WERI-Rb-1 (cell line): ENCODE measurements around the gene UCHL3.

Experiments
- DNase-seq: peaks from one replicate; pipeline ENCODE4 v3.0.0-alpha.2; 2020
- H3K27ac ChIP-seq: fragments of 250-450 bp; sonication (Bioruptor Pico); 2 replicates; pipeline ENCODE4 v1.5.1; 2020; ENCODE audit warnings: mild to moderate bottlenecking, moderate library complexity
- H3K27me3 ChIP-seq: fragments of 250-450 bp; sonication (Bioruptor Pico); 2 replicates; pipeline ENCODE4 v1.5.1; 2021; ENCODE audit warnings: mild to moderate bottlenecking, low read depth, moderate library complexity; ENCODE audit not compliant: insufficient read depth, severe bottlenecking
- H3K36me3 ChIP-seq: fragments of 250-450 bp; sonication (Bioruptor Pico); 2 replicates; pipeline ENCODE4 v1.5.1; 2020; ENCODE audit warnings: mild to moderate bottlenecking, moderate library complexity
- H3K4me3 ChIP-seq: 2 replicates; pipeline ENCODE4 v1.5.1; 2011; ENCODE audit warnings: low read depth, mild to moderate bottlenecking, control low read depth, low read length
- H3K9me3 ChIP-seq: fragments of 250-450 bp; sonication (Bioruptor Pico); 2 replicates; pipeline ENCODE4 v1.5.1; 2021; ENCODE audit warnings: mild to moderate bottlenecking, moderate library complexity; ENCODE audit not compliant: severe bottlenecking
- TF ChIP-seq, protein P1 (sequence below): IDR thresholded peaks from 2 replicates; pipeline ENCODE4 v1.5.1; 2011; ENCODE audit warnings: low read depth, mild to moderate bottlenecking, control low read depth, inconsistent platforms, low read length

UCHL3 gene

DNA sequence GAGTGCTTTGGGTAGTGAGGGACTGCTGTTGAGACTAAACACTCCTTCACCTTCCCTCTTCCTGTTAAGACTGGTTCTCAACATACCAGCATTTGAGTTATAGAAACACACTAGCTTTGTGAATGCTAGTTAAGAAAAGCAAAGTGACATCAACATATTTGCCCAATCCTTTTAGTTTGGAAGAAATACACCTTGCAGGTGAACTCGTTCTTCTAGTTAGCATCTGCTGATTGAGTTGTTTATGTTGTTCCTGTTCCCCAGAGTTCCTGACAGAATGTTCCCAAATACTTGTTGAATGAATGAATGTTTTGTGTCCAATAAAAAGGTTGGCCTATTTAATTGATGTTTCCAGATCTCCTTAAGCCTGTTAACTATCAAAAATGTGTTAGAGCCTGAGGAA, 93.6 kb downstream of the UCHL3 start:
- Histone ChIP-seq H3K27me3 (no peaks in the 10 kb centered on the region), H3K36me3 (no peaks in the 10 kb centered on the region), H3K9me3 (no peaks in the 10 kb centered on the region), H3K27ac (no peak overlapping the region), H3K4me3 (no peak overlapping the region)
- no peak for DNase-seq
- TF ChIP-seq, protein P1, sequence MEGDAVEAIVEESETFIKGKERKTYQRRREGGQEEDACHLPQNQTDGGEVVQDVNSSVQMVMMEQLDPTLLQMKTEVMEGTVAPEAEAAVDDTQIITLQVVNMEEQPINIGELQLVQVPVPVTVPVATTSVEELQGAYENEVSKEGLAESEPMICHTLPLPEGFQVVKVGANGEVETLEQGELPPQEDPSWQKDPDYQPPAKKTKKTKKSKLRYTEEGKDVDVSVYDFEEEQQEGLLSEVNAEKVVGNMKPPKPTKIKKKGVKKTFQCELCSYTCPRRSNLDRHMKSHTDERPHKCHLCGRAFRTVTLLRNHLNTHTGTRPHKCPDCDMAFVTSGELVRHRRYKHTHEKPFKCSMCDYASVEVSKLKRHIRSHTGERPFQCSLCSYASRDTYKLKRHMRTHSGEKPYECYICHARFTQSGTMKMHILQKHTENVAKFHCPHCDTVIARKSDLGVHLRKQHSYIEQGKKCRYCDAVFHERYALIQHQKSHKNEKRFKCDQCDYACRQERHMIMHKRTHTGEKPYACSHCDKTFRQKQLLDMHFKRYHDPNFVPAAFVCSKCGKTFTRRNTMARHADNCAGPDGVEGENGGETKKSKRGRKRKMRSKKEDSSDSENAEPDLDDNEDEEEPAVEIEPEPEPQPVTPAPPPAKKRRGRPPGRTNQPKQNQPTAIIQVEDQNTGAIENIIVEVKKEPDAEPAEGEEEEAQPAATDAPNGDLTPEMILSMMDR: no peak

DNA sequence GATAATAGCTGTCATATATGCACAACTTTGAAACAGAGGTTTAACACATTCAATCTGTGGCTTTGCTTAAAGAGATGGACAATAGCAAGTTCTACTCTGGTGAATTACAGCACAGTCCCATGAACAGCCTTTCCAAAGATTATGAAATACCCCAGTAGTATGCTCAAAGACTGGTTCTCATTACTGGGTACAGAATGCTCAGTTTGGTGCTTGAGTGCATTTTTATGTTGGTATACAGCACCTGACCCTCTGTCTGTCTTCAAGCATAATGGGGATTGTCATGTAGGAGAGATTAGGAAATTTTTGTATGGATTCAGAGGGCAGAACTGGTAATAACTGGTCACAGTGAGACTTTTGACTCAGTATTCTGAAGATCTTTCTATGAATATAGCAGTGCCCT, 94.1 kb downstream of the UCHL3 start:
- Histone ChIP-seq H3K27ac (no peak overlapping the region), H3K9me3 (no peaks in the 10 kb centered on the region), H3K4me3 (no peak overlapping the region), H3K27me3 (no peaks in the 10 kb centered on the region), H3K36me3 (no peaks in the 10 kb centered on the region)
- TF ChIP-seq, protein P1: no peak
- no peak for DNase-seq

DNA sequence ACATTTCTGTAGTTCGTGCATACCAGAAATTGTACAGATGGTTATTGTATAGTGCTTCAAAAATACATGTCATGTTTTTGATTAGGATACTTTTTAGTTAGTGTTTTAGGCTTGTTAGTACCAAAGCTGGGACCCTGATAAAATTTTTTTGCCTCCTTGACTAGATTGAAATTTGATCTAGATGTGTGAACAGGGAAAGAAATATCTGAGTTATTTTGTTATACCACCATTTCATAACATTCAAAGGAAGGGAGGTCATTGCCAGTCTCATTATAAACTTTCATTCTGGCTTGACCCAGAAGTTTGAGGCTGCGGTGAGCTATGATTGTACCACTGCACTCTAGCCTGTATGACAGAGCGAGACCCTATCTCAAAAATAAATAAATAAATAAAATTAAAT, 95.5 kb downstream of the UCHL3 start:
- Histone ChIP-seq H3K9me3 (no peaks in the 10 kb centered on the region), H3K4me3 (no peak overlapping the region), H3K27me3 (no peaks in the 10 kb centered on the region), H3K27ac (no peak overlapping the region), H3K36me3 (no peaks in the 10 kb centered on the region)
- no peak for DNase-seq
- TF ChIP-seq, protein P1: no peak

DNA sequence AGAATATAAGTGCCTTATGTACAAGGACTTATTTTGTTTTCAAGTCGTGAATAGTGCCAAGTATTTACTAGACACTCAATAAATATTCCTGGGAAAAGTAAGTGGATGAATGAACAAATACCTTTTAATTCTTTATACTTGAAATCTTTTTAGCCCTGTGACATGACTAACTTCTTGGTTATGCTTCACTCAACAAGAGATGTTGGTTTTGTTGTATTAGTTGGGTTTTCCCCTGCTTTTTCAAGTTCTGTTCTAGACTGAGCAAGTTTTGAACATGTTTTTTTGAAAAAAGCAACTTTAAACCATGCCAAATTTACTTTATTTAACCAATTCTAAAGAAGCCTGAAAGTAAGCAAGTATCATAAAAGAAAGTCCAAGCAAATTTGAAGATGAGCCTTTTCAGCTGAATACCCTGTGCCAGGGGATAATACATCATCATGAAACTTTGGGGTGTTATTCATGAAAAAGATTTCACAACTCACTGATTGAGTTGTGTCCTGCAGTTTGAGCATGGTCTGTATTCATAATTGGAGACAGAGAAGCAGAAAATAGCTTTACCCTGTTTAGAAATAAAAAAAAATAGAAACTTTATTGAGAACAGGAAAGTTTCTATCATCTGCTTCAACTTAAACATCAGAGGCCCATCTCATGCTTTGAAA, 97.7 kb downstream of the UCHL3 start:
- Histone ChIP-seq H3K4me3 (no peak overlapping the region), H3K27ac (no peak overlapping the region), H3K9me3 (no peaks in the 10 kb centered on the region), H3K27me3 (no peaks in the 10 kb centered on the region), H3K36me3 (no peaks in the 10 kb centered on the region)
- no peak for DNase-seq
- TF ChIP-seq, protein P1: no peak

DNA sequence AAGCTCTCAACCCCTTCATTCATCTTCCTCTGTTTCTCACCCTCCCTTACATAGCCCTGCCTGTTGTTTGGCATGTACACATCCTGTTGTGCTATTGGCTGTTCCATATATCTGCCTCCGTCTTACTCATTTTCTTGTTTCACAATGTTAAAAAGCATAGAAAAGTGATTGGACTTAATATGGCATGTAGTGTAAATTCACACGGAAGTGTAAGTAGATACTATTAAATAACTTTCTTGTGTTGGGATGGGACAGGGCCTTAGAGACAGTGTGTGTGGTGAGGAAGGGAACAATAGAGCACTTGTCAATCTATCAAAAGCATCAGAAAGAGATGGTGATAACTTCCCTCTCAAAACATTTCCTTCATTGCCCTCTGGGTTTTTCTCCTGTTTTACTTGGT, 98.9 kb downstream of the UCHL3 start:
- Histone ChIP-seq H3K27ac (no peak overlapping the region), H3K27me3 (no peaks in the 10 kb centered on the region), H3K4me3 (no peak overlapping the region), H3K36me3 (no peaks in the 10 kb centered on the region), H3K9me3 (no peaks in the 10 kb centered on the region)
- DNase-seq: no peak
- TF ChIP-seq, protein P1: no peak

DNA sequence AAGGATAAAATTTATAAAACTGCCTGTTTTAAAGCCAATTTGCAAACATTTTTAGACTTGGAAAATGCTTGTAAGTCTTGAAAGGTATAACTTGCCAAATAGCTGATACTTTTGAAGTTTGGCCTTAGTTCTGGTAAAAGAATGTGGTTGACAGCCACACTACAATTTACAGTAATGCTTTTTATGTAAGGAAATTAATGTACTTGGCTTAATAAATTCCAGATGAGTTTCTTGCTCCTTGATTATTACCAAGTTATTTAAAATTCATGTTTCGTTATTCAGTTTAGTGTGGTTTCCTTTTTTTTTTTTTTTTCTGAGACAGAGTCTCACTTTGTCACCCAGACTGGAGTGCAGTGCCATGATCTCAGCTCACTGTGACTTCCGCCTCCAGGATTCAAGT, 101.4 kb downstream of the UCHL3 start:
- H3K27ac ChIP-seq: no peak overlapping the region
- no peak for DNase-seq
- no peaks in the 10 kb centered on the region for H3K9me3 ChIP-seq
- no peaks in the 10 kb centered on the region for H3K36me3 ChIP-seq
- no peak overlapping the region for H3K4me3 ChIP-seq
- no peaks in the 10 kb centered on the region for H3K27me3 ChIP-seq
- TF ChIP-seq, protein P1: no peak
